Activated CD4-positive, CD25-positive, alpha-beta regulatory T cell treated with anti-CD3 and anti-CD28 coated beads, Interleukin-2, amount 50 U/mL, for 16 hours (primary cell): Measurements from ENCODE around the gene SYNPR.

Source experiments
- DNase-seq: peaks from one replicate; pipeline ENCODE4 v3.0.0-alpha.2; 2020; ENCODE audit warnings: low read depth, low spot score

Gene SYNPR

DNA sequence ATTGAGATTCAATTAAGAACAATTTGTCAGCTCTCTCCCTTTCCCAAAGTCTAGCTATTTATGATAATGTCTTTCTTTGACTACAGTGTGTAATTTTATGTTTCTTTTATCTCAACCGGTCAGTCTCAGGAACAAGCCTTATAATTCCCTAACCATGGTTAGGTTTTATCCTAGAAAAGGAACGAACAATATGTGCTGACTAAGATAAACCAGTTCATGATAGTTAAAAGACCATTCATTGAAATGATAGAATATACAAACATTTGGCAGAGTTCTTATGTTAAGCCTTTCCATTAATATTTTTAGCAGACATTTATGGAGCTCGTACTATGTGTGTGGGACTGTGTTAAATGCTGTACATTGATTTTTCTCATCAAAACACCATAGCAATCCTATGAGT, 106.3 kb downstream of the SYNPR start:
- DNase-seq = no peak

DNA sequence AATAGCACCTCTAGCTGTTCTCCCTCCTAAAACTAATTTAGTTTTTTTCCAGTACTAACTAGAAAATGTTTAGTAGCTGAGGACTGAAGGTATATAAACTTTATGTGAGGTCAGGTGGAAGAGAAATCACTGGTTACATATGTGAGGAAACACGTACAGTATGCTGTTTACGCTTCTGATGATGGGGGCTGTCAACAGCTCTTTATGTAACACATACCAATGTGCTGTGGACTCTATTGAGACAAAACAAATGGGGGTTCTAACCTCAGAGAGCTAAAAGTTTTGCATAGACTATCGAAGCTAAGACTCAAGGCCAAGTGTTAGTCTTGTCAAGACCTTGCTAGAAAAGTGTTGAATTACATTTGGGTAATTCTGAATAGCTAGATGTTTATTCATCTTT, 107.5 kb downstream of the SYNPR start:
- DNase-seq = no peak

DNA sequence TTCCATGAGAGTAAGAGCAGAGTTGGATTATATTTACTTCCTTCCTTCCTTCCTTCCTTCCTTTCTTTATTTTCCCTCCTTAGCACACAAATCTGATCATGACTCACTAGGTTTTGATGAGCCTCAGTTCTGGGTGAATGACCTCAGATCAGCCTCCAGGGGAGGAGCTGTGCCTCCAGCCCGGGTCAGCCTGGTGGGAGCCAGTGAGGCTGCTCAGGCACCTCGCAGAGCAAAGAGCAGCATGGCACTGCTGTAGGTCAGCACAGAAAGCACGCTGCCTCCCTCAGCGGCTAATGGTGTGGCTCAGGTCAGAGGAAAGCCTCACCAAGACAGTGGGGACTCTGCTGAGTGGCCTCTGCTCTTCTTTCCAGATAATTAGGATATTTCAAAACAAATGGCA, 108.5 kb downstream of the SYNPR start:
- DNase-seq = no peak

DNA sequence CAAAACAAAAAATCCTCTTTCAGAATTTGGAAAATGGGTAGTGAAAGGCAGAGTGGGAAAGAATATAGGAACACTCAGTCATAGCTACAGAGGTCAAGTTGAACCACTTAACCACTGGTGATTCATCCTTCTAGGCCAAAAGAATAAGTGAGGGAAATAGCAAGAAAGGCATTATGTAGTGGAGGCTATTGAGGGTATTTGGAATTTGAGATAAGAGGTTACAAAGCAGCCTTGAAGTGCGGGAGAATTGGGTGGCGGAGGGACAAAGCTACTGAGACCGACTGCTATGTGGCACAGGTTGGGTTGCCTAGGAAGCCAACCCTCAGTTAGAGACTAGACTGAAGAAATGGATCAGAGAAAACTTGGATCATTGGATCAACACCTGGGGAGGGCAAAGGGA, 109.5 kb downstream of the SYNPR start:
- DNase-seq = no peak

DNA sequence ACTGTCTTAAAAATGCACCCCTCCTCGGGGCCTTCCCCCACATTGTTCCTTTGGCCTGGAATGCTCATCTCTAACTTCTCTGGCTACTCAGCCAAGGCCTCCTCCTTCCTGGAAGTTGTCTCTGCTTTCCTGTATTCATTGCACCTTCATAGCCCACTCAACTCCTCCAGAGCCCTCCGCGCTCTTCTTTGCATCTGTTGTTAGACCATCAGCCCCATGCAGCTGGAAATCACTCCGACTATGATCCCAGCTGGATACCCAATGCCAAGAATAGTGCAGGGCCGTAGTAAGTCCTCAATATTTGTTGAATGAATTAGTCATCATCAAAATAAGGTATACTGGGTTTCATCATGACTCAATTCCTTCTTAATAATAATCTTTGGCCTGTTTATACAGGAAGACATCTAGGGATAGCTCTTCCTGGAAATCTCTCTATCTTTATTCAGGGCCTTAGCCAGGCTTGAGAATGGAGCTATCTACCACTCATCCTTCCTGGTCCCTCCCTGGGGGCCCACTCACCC, 112.7 kb downstream of the SYNPR start:
- DNase-seq = no peak

DNA sequence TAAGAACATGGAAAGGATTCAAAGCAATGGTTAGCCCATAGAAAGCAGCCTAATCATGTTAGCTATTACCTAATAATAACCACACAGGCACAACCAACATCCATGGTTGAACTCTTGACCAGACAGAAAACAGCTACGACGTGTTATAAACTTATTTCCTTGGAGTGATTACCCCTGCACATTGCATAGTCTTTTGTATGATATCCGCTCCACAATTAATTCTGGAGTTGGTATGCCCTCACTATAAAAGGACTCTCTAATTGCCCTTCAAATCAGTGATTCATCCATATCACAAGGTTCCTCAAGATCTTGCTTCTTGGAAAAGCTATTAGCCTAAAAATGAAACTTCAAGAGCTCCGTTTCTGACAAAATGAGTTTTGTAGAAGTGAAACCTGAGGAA, 117.9 kb downstream of the SYNPR start:
- no peak for DNase-seq

DNA sequence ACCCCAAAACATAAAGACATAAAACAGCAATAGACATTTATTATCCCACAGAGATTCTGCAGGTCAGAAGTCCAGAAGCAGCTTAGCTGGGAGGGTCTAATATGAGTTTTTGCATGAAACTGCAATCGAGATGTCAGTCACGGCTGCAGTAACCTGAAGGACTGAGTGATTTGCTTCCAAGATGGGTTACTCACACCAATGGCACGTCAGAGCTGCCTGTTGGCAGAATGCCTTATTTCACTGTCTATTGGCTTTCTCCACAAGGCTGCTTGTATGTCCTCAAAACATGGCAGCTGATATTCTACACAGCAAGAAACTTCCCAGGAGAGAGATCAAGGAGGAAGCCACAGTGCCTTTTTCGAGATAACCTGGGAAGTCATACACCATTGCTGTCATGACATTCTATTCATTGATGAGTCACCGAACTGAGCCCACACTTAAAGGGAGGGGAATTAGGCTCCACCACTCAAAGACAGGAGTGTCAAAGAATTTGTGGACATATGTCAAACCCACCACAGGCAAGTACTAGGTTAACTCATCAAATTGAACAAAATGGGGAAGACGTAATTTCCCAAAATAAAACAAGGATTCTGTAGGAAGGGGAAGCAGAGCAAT, 122.2 kb downstream of the SYNPR start:
- DNase-seq = no peak

DNA sequence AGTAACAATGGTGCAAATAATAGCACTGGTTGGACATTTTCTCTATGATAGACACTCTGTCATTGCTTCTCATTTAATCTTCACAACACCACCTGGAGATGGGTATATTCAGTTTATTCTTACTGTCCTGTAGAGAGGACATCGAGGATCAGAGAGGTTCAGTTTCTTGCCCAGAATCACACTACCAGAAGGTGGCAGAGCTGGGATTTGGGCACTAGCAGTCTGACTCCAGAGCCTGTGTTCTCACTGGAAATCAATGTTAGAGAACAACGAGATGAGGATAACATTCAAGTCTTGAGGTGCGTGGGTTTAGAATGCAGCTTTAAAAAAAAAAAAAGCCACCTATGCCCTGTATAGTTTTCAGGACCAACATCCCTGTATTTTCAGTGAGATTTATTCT, 127.8 kb downstream of the SYNPR start:
- DNase-seq = no peak

DNA sequence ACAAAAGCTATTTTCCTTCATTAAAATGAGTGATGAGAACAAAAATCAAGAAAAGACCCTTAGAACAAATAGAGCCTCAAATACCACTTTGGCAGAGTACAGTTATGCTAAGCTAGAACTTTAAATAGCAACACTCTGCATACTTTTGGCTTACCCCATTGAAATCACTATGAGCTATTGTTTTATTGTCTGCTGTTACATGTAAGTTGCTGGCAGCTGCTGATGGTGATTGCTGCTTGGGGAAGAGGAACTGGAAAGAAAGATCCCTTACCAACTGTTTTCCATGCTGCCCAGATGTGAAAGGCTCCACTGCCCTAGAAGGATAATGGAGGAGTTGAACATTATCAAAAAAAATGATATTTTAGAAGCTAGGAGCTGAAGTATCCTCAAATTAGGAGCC, 135.4 kb downstream of the SYNPR start:
- no peak for DNase-seq

DNA sequence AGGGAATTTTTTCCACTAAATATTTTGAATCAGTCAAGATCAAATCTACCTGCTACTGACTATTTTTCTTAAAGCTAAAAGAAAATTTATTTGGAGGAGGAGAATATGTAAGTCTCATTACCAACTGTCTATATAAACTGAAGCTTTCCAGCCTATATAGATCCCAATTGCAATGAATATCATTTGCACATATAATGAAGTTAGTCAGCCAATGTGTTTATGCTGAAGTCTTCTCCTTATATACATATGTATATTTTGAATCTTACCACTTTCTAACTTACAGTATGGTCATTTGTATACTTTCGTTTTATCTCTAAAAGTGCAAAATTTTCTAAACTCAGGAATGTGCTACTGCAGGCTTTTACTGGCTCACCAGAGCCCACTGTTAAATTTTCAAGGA, 136.5 kb downstream of the SYNPR start:
- DNase-seq = no peak

DNA sequence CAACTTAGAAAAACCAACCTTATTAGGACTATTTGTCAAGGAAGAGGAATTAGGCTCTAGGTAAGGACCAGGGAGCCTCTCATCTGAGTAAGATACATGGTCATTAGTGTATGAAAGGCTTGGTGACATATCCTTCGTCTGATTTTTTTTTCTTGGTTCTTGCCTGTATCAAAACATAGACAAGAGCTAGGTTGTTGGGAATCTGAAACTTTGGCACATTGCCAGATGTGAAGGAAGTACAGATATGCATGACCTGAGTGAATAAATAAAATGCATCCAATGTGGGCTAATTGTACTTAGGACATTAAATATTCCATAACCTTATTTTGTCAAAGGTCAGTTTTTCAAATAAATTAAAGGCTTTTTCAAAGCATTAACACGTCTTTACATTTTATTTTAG, 151.8 kb downstream of the SYNPR start:
- no peak for DNase-seq

DNA sequence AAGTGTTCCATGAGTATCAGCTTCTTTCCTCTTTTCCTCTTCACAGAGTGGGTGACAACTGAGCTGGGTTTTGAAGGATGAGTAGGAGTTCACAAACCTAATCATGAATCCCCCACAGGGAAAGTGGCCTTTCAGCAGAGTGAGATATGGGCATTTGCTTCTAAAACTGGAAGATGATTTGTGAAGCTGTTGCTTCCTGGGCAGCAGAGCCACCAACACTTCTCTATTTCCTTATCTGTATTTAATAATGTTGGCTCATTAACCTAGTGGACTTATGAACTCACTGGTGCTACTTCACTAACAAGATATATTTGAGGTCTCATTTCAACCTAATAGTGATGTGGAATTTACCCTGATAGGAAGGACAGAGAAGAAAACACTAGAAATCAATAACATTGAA, 152.8 kb downstream of the SYNPR start:
- DNase-seq = no peak

DNA sequence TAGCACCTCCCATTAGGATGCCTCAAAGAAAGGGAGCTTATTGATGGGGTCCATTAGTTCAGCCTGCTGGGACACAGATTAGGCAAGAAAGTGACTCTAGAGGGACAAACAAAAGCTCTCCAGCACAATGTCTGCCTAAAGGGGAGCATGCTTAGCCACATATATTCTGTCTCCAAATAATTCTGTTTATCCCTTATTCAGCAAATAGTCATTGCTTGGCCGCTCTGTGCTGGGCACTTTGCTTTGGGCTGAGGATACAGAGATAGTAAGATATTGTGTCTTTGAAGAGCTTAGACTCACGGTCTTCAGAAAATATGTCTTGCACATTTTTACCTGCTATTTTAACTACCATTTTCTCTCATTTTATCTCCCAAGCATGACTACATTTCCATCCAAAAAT, 159.8 kb downstream of the SYNPR start:
- DNase-seq = no peak

DNA sequence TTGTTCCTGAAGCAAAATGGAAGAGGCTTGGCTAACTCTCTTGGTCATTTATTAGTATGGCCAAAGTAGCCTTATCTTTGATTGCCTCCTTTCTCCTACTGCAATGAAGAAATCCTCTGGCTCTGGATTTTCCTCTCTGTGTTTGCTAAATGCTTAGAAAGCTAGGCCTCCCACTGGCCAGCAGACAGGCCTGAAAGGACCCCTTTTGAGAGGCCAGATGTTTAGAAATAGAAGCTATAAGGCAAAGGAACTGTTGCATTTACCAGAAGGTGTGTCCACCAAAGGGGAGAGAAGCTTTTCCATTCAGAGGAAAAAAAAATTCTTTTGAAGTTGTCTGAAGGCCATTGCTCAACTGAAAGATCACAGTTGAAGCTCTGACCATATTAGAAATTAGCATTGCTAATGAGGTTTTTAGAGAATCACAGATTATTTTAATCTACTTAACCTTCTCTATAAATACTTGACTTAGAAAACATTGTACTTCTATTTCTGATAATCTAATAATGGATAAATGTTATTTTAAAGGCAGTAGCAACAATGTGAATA, 160.8 kb downstream of the SYNPR start:
- no peak for DNase-seq

DNA sequence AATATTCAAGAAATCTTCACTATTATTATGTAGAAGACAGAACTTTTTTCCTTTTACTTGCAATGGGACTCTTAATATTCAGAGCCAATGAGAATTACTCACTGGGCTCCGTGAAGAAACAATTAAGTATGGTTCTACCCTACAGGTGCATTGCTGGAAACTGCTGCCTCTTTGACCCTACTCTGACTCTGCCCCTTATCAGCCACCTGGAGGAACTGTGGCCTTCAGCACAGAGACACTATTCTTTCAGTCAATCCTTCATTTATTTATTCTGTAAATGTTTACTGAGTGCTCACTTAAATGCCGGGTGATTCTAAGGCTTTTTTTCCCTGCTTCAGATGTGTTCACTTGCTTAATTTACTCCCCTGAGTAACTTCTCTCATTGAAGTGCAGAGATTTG, 163.2 kb downstream of the SYNPR start:
- no peak for DNase-seq

DNA sequence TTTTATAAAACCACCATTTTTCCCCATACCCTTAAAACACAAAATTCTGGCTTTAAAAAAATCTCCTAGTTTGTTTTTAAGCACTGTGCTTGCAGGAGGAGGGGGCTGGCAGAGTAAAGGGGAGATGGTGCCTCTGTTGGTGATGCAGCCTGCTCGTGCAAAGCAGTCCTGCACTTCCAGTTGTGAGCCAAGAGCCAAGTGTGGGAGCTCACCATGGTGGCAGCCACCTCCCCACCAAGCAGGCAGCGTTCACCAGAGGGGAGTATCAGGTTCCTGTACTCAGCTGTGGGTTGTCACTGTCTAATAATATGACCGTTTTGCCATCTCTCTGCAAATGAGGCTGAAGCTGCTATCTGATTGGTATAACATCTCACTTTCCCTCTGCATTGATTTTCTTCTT, 164.8 kb downstream of the SYNPR start:
- no peak for DNase-seq

DNA sequence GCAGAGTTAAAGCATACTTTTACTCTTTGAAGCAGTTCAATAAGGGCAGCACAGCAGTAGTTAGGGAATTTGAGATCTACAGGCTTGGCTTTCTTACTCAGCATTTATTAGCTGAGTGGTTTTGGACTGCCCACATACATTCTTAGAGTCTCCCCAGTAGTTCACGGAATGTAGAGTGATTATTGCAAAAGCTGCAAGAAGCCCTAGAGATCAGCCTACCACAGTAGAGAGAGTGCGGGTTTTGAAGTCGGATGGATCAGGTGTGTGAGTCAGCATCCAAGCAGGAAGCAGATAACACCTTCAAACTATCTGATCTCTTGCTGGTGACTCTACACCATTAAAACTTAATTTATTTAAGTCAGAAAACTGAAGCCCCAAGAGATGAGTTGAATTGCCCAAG, 171.9 kb downstream of the SYNPR start:
- no peak for DNase-seq

DNA sequence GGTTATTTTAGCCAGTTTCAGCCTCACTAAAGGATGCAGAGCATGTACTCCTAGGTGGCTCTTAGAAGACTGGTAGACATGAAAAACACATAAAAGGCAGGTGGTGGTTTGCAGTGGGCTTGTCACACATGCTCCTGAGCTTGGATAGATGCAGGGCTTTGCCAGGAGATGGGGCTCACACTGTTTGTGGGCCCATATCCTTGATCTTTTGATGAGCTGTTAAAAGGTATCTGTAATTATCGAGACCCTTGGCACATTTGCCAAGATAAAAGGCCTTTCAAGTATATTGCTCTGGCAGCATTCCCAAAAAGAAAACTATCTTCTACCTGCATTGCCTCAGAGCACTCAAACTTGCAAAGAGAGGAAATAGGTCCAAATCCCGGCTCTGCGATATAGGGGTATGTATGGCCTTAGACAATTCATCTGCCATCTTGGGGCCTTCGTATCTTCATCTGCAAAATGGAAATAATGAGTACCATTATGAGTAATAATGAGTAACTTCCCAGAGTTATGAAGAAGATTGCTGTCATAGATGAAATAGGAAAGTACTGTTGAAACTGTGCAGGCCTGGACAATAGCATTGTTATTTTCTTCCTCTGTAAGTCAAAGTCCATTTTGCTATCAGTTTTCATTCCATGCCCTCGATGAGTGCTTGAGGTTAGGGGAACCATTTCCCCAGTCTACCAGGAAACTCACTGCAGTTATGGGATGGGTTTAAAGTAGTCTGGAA, 172.7 kb downstream of the SYNPR start:
- no peak for DNase-seq

DNA sequence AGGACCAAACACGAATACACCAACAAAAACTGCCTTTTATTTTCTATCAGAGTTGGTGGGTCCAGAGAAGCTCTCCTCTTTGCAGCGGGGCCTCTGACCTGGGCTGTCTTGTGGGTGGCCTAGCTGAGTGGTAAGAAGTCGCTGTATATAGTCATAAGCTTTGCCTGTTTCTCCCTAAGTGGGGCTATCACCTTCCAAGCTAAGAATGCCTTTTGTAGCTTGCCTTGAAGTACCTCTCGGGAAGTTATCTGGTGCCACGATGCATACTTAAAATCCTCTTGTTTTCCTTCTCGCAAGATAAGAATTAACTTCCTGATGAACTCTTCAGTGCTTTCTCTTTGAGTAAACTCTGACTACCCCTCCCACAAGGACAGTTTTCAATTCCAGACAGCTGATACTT, 178.8 kb downstream of the SYNPR start:
- DNase-seq = no peak

DNA sequence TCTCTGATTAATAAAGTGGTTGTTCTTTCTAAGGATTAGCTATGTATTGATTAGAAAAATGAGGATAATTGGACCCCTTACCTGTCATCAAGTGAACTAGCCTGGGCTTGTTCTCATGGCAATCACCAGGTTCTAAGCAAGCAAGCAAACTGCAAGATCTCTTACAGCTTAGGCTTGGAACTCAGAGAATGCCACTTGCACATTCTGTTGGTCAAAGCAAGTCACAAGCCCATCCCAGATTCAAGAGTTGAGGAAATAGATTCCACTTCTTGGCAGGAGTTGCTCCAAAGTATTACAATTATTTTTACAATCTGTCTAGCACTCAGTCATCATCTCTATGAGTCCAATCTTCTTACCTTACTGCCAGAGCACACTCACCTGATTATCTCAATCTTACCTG, 180.3 kb downstream of the SYNPR start:
- DNase-seq = no peak

DNA sequence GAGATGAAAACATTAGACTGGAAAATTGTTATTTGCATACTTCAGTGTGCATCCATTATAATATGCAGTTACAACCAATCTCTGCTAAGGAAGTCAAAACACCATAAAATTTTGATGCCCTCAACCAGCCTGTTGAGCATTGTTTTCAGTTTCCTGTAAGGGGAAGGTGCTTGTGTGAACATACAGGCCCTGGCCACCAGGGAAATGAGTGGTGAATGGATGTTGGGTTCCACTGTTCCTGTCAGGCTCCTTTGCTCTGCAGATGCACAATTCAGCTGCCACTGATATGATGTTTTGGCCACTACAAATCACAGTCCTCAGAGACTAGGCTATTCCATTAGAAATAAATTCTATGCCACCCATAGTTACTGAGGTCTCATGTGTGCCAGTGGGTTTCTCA, 184.6 kb downstream of the SYNPR start:
- DNase-seq = no peak

DNA sequence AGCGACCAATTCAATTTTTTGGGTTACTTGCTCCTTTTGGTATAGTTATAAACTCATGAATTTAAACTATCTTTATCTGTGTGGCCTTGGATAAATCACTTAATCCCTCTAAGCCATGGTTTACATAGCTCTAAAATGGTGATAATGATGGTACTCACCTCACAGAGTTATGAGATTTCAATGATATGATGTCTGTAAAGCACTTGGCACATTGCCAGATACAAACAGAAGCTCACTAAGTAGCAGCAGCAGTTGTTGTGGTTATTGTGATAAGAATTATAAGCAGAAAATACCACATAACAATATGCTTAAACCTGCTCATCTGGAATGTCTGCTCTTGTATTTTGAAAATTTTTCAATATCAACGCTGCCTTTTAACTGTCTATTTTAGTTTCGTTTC, 189.3 kb downstream of the SYNPR start:
- no peak for DNase-seq

DNA sequence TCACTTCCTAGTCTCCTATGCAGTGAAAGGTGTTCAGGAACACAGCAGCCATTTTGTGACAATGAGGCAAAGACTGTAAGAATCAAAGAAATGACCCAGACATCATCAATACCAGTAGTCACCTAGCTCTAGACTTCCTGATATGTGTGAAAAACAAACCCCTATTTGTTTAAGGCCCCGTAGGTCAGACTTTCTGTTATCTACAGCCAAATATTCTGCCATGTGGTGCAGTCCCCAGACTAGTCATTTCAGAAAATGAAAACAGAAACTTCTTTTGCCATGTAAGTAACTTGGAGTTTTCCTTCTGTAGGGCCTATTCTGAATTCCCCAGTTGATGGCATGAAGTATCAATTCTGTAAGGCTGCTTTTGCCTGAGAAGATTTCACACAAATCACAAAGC, 192.6 kb downstream of the SYNPR start:
- no peak for DNase-seq
